Activated T-cell treated with anti-CD3 and anti-CD28 coated beads for 4 hours (primary cell): ENCODE results near the gene USP4.
A peak's percentile ranks its signal among the peaks of the same experiment; 100 is the strongest.
"Not testable (repeated sequence)": the region's sequence is repeated elsewhere in the genome, so short reads cannot be mapped to it uniquely, and the experiment has no call there.

Source experiments
- DNase-seq: peaks from one replicate; pipeline ENCODE4 v3.0.0-alpha.2; 2020

Gene USP4

GRCh38 chr3:49339941-49340800, at the start of gene USP4:
TSS of gene USP4 (minus strand) at chr3:49340053. CDS start at chr3:49340024, 29 bp downstream.
- peak; percentile 84 for DNase-seq

- no peak for DNase-seq
Measured at GRCh38 chr3:49389297-49389696, 49.4 kb upstream of the USP4 start.

- DNase-seq = no peak
Measured at GRCh38 chr3:49388289-49388820, 48.5 kb upstream of the USP4 start.

GRCh38 chr3:49387721-49388120, 47.9 kb upstream of the USP4 start:
- DNase-seq = no peak

- DNase-seq = no peak
Measured at GRCh38 chr3:49386056-49386756, 46.4 kb upstream of the USP4 start.

- DNase-seq = no peak
Measured at GRCh38 chr3:49385617-49386016, 45.8 kb upstream of the USP4 start.

- DNase-seq = no peak
Measured at GRCh38 chr3:49383387-49383786, 43.5 kb upstream of the USP4 start.

GRCh38 chr3:49378249-49378895, 38.5 kb upstream of the USP4 start:
- DNase-seq = no peak

GRCh38 chr3:49377483-49377882, 37.6 kb upstream of the USP4 start:
- peak; percentile 38 for DNase-seq

GRCh38 chr3:49371946-49372345, 32.1 kb upstream of the USP4 start:
- no peak for DNase-seq

GRCh38 chr3:49370585-49371290, 30.9 kb upstream of the USP4 start:
- DNase-seq = no peak

GRCh38 chr3:49362561-49362960, 22.7 kb upstream of the USP4 start:
- DNase-seq = no peak

- no peak for DNase-seq
Measured at GRCh38 chr3:49359623-49360022, 19.8 kb upstream of the USP4 start.

- DNase-seq = peak; percentile 7
Measured at GRCh38 chr3:49358884-49359225, 19.0 kb upstream of the USP4 start.

GRCh38 chr3:49358217-49358883, 18.5 kb upstream of the USP4 start, which contains the start of gene GPX1:
TSS of gene GPX1 (minus strand) at chr3:49358353. CDS start at chr3:49358278, 75 bp downstream.
- DNase-seq = peak; percentile 33

- peak; percentile 40 for DNase-seq
Measured at GRCh38 chr3:49357443-49358216, 17.8 kb upstream of the USP4 start.

GRCh38 chr3:49357095-49357442, 17.2 kb upstream of the USP4 start:
- DNase-seq = not testable (repeated sequence)

GRCh38 chr3:49352890-49353421, 13.1 kb upstream of the USP4 start:
- no peak for DNase-seq

GRCh38 chr3:49352281-49352680, 12.4 kb upstream of the USP4 start:
- DNase-seq = no peak

GRCh38 chr3:49351521-49352011, 11.7 kb upstream of the USP4 start:
- no peak for DNase-seq
